Activated naive CD4-positive, alpha-beta T cell treated with Interleukin-2 at 50 U/mL for 16 hours (primary cell): ENCODE results near the gene TSHZ2.
"Not testable (repeated sequence)": the region's sequence is repeated elsewhere in the genome, so short reads cannot be mapped to it uniquely, and the experiment has no call there.

Source experiments
- DNase-seq: peaks from one replicate; pipeline ENCODE4 v3.0.0-alpha.2; 2020

TSHZ2 gene

DNA sequence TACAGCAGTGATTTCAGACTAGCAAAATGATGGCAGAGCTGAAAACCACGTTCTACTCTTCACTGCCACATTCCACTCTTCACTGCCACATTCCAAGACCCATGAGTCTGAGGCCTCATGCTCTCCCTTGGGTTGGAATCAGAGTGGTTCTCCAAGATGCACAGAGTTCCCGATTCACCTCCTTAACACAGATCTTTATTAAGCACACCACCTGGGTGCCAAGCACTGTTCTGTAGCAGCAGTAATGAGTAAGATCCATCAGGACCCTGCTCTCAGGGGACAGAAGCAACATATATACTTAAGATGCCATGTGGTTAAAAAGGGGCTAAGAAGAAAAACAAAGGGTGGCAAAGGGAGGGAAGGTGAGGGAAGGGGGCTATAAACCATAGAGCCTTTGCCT lies 26.9 kb downstream of the TSHZ2 start:
- no peak for DNase-seq

DNA sequence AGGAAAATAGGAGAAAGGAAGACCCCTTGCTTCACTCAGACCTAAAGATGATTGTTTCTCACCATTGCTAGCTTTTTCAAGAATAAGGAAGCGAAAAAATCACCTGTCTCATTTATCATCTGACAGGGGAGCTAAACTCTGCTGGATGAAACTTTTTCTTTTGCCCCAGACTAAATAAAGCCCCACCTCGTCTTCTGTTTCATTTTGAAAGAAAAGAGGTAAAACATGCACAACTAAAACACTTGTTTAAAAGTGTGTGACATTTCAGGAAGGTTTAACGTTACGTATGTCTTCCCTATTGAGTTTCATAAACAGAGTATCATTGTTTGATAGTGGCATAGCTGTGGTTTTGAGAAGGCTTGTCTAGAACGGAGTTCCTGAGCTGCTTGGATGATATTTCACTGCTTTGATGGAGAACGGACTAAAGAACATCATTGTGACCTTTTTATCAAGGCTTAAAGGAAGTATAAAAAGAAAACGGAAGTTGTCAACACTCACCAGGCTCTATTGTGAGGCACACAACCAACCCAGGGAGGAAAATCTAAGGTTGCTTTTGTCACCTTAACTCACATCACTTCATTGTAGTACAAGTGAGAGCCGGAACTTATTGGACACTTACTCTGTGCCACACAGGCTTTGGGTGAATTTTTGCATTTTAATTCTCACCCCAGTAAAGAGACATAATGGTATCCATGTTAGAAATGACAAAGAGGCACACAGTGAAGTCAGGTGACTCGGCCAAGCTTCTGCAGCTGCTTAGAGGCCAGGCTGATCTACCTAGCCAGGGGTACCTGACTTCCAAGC lies 29.5 kb downstream of the TSHZ2 start:
- DNase-seq = no peak

DNA sequence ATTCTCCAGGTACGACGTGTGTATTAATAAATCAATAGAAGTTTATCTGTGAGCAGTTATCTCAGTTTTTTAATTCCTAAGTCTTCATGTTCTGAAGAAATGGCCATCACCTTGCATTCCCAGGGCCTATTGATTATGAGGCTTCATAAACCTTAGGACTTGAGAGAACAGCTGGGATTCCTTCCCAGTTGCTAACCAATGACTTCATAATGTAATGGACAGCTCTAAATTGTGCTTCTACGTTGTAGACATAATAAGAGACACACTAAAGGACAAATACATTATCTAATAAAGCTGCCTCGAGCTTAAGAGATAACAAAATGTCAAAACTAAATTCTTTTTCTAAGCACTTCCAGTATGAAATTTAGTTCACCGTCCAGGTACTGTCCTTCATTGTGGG lies 30.6 kb downstream of the TSHZ2 start:
- DNase-seq = no peak

DNA sequence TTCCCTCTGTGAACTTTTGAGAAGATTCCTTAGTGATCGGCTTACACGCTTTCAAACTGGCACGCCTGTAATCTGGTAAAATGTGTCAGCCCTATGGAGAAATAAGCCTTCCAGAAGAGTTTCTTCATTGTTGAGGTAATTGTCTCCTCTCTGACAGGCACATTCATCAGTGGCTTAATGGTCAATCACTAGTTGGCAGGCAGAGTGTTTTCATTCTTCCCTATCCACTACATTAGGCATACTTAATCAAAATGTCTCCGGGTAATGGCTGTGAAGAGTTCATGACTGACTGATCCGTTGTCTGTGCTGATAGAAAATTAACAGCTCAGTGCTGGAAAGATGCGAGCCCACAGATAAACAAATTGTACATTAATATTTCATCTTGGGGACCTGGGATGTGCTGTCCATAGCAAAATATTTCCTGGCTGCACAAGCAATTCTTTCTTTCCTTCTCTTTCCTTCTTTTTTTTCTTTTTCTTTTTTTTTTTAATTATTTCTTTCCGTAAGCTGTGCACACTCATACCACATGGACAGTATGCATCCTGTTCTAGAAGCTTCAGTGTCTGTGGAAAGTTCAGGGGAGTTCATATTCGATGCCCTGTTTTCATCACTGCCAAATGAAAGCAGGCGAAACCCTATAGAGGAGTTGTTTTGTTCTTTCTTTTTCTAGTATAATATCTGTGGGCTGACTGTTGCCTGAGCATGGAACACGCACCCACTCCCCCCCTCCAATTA lies 31.4 kb downstream of the TSHZ2 start:
- no peak for DNase-seq

GRCh38 chr20:53004267-53004813 lies 32.2 kb downstream of the TSHZ2 start:
- DNase-seq = no peak

DNA sequence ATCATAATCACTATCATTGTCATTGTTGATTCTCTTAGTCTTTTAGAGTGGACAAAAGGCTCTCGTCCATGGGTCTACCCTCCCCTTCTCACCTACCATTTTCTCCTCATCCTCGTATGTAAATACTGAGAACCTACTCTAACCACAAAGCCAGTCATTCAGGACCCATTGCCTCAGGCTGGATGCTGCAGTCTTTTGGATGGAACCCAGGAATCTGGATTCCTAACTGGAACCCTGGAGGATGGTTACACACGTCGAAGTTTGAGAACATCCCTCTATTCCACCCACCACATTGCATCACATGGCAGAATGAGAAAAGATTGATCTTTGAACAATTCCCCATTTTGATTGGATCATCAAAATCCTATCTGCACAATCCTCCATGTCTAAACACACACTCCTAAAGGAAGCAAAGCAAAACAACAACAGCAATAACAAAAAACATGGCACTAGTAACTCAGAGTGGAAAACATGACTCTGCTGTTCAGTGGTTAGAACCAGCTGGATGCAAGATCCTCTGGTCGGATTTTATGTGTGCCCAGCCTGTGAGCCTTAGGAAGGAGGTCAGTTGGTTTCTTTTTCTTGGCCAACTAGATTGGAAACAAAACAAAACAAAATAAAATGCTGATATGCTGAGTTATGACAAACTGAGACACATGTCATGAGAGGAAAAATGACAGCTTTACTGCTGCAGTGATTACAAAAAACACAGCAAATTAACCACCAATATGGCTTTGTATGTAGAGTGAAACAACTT lies 38.0 kb downstream of the TSHZ2 start:
- no peak for DNase-seq

DNA sequence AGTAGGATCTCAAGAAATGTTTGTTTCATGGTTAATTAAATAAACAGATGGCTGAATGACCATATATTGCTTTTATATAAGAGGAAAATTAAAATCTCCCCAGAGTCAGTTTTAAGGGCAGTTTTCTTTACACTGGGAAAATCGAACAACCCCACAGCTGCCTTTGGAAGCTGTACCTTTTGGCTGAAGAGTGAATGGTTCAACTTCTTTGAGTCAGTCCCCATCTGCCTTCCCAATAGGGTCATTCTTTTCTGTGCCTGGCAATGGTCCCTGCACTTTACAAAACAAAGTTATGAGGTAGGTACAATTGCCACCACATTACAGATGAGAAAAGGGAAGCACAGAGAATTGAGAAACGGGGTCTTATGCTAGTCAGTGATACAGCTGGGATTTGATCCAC lies 39.5 kb downstream of the TSHZ2 start:
- no peak for DNase-seq

DNA sequence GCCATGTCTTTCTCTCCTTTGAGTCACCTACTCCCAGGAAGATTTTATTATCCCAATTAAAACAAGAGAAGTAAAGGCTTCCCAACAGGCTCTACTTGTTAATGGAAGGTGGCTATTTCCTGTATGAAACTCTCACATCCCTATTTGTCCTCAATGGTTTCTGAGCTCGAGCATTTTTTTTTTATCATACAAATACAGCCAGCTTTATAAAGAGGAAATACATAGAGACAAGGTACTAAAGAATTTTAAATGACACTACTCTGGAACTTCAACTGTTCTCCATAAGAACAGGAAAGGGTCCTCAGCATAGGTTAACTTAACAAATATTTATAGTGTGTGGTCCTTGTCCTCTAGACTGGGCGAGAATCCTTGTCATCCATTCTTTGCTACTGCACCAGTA lies 41.0 kb downstream of the TSHZ2 start:
- DNase-seq = no peak

DNA sequence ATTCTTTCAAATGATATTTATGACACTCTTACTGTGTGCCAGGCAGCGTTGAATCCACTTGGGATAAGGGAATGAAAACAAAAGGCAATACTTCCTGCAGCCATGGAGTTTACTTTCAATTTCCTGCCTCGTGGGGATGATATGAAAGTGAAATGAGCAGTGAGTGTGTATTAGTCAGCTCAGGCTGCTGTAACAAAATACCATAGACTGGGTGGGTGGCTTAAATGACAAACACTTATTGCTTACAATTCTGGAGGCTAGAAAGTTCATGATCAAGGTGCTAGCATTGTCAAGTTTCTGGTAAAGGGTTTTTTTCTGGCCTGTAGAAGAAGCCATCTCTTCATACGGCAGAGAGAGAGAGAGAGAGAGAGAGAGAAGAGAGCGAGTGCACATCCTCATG lies 41.7 kb downstream of the TSHZ2 start:
- DNase-seq = no peak

- DNase-seq = no peak
Measured at GRCh38 chr20:53016071-53016470, 43.9 kb downstream of the TSHZ2 start.

DNA sequence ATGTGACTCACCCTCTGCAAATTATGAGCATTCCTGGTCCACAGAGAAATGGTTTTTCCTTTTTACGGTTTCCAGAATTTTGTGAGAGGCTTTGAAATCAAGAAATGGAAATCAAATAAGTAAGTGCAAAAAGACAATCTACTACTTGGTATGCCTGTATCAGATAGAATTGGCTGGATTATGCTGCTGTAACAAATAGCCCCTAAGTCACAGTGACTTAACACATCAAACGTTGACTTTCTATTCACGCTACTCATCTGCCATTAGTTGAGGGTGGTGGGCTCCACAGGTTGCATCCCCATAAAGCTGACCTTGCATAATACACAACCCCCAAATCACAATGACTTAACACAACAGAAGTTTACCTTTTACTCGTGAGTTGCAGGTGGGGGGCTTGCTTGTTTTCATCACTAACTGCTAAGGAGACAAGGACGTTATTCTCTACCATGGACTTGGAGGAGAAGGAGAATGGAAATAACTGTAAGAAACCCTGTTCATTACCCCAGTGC lies 44.4 kb downstream of the TSHZ2 start:
- no peak for DNase-seq

GRCh38 chr20:53017206-53017605 lies 45.0 kb downstream of the TSHZ2 start:
- no peak for DNase-seq

- no peak for DNase-seq
Measured at GRCh38 chr20:53019464-53019863, 47.3 kb downstream of the TSHZ2 start.

- DNase-seq = no peak
Measured at GRCh38 chr20:53020376-53020775, 48.2 kb downstream of the TSHZ2 start.

DNA sequence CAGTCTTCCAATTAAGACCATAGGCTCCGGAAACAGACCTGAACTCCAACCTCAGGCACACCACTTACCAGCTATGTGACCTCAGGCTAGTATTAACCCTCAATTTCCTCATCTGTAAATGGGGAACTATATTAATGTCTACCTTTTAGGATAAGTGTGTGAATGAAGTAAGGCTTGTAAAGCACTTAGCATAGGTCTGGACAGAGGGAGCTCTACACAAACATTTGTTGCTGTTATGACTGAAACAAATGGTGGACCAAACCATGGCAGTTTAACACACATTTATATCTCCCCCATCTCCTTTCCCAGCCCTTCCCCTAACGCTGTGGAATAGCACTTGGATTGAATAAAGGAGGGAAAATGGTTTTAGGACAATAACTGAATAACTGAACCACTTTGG lies 48.7 kb downstream of the TSHZ2 start:
- no peak for DNase-seq

DNA sequence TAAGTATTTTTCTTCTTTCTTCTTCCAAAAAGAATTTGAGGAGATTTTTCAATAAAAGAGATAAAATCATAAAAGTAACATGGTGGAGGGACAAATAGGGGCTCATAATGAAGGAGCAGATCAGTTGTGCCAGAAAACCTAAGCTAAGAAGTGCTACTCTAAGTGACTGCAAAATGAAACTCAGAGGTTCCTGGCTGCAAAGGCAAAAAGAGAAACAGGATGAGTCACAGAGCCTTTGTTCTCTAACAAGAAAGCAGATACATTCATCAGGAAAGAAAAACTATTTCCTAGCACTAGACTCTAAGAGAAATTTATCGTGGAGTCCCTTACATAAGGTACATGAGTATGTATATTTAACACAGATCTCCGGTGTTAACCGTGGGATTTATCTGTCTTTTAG lies 49.8 kb downstream of the TSHZ2 start:
- DNase-seq = no peak

DNA sequence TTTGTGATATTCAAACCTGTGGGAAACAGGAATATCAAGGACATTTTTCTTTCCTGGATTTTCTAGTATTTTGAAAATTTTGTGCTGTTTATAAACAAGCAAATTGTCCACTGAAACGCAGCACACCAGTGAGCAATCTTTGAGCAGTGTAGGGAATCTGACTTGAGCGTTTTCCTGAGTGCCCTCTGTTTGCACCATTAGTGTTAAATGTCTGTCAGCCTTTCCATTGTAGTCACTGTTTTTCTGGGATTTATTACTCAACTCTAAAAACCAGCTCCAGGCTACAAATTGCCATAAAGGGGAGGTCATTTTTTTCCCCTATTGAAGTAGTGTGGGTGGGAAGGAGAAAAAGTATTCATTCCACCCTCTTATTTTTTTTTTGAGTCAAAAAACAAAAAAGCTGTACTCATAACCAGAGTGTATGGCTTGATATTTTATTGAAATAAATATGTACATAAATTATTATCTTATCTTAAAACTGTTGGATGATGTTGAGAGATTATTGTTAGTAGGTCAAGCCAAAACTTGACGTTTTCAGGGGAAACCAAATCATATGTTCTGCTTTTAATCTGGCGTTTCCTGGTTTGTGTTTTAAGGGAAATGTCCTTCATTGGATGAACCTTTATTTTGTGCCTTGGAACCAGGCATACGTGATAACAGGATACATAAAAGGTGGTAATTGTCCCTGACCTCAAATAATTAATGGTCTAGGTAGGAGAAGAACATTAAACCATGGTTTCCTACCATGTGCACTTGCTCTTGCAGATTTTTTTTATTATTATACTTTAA lies 51.8 kb downstream of the TSHZ2 start:
- DNase-seq = no peak

GRCh38 chr20:53024653-53025052 lies 52.5 kb downstream of the TSHZ2 start:
- not testable (repeated sequence) for DNase-seq

DNA sequence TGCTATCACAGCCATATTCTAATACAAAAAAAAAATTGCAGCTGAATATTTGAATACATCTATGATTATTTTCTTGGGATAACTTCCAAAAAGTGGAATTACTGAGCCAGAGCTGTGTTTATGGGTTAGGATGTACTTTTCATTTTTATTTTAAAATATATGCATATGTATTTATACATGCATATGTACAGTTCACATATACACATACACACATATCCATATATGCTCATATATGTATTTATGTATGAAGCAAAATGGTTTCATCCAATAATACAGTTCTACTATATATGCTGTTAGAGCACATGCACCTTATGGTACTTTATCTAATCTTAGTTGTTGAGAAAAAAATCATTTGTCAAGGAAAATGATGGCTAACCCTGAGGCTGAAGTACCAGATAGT lies 54.9 kb downstream of the TSHZ2 start:
- no peak for DNase-seq

DNA sequence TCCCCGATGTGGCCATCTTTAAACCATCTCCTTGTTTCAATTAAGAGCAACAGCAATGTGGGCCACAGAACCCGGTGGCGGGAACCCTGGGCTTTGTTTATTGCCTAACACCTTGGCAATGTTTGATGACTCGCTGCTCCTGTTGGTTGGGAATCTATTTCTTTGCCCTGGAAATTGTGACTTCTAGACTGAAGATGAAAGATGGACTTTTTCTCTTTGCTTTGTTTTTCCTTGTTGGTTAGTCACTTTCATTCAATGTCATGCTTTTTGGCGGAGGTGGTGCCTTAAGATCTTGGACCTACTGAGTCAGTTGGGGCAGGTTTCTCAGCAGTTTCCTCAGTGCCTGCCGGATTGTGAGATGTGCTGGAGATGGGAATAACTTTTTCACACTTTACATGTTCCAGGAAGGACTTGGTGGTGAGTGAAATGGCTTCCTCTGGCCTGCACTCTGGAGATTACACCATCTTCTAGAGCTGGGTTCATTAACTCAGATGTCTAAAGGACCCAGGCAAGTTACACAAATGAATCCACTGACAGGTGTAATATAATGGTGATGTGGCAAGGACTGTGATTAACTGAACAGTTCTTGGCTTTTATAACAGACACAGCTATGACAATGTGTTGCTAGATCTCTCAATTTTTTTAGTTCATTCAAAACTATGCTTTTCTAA lies 56.3 kb downstream of the TSHZ2 start:
- DNase-seq = peak; percentile 29

- no peak for DNase-seq
Measured at GRCh38 chr20:53030061-53030460, 57.9 kb downstream of the TSHZ2 start.

DNA sequence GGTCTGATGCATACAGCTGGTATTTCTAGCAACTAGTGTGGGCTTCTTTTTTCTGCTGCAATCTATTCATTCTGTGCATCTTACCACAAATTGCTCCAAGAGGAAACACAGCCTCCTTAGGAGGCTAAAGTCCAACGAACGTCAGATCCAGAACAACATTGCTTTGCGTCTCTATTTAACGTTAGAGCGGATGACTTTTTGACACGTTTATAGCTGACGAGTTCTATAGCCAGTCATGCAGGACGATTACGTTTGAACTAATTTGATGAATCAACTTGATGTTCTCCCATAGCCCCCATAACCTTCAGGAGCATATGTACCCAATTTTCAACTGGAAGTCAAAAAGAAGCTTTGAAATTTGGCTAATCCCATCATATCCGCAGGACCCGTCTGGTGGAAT lies 59.9 kb downstream of the TSHZ2 start:
- DNase-seq = no peak
